SK-N-SH (cell line): ENCODE results near the gene CCDC127.
"Not testable (repeated sequence)": the region's sequence is repeated elsewhere in the genome, so short reads cannot be mapped to it uniquely, and the experiment has no call there.

Experiments used
- CHD2 ChIP-seq: fragments of 150-350 bp; IDR thresholded peaks from 2 replicates; pipeline ENCODE4 v1.6.1; 2018; ENCODE audit warnings: low read length; ENCODE audit not compliant: partially characterized antibody
- NFIC ChIP-seq: IDR thresholded peaks from 2 replicates; pipeline ENCODE4 v1.4.0; 2012; ENCODE audit warnings: borderline replicate concordance
- SIN3A ChIP-seq: IDR thresholded peaks from 2 replicates; pipeline ENCODE4 v1.6.1; 2012; ENCODE audit warnings: low read depth, mild to moderate bottlenecking, low read length, moderate library complexity, borderline replicate concordance
- TF ChIP-seq, protein P1 (sequence below): IDR thresholded peaks from 2 replicates; pipeline ENCODE4 v1.6.1; 2012; ENCODE audit warnings: mild to moderate bottlenecking, low read depth, low read length, moderate library complexity
- TF ChIP-seq, protein P2 (sequence below): fragments of 150-350 bp; IDR thresholded peaks from 2 replicates; pipeline ENCODE4 v1.6.1; 2017; ENCODE audit warnings: antibody characterized with exemption, low read length, low read depth, borderline replicate concordance
- TF ChIP-seq, protein P3 (sequence below): fragments of 200-600 bp; sonication (generic); IDR thresholded peaks from 2 replicates; pipeline ENCODE4 v1.6.1; 2017; ENCODE audit warnings: antibody characterized with exemption, mild to moderate bottlenecking, moderate library complexity
- TF ChIP-seq, protein P4 (sequence below): IDR thresholded peaks from 2 replicates; pipeline ENCODE4 v1.4.0; 2012; ENCODE audit warnings: low read depth

DNA sequence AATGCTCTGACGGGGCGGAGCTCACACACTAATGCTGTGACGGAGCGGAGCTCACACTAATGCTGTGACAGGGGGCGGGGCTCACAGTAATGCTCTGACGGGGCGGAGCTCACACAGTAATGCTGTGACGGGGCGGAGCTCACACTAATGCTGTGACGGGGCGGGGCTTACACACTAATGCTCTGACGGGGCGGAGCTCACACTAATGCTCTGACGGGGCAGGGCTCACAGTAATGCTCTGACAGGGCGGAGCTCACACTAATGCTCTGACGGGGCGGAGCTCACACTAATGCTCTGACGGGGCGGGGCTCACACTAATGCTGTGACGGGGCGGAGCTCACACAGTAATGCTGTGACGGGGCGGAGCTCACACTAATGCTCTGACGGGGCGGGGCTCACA lies 53.2 kb downstream of the CCDC127 start:
- TF ChIP-seq, protein P1, sequence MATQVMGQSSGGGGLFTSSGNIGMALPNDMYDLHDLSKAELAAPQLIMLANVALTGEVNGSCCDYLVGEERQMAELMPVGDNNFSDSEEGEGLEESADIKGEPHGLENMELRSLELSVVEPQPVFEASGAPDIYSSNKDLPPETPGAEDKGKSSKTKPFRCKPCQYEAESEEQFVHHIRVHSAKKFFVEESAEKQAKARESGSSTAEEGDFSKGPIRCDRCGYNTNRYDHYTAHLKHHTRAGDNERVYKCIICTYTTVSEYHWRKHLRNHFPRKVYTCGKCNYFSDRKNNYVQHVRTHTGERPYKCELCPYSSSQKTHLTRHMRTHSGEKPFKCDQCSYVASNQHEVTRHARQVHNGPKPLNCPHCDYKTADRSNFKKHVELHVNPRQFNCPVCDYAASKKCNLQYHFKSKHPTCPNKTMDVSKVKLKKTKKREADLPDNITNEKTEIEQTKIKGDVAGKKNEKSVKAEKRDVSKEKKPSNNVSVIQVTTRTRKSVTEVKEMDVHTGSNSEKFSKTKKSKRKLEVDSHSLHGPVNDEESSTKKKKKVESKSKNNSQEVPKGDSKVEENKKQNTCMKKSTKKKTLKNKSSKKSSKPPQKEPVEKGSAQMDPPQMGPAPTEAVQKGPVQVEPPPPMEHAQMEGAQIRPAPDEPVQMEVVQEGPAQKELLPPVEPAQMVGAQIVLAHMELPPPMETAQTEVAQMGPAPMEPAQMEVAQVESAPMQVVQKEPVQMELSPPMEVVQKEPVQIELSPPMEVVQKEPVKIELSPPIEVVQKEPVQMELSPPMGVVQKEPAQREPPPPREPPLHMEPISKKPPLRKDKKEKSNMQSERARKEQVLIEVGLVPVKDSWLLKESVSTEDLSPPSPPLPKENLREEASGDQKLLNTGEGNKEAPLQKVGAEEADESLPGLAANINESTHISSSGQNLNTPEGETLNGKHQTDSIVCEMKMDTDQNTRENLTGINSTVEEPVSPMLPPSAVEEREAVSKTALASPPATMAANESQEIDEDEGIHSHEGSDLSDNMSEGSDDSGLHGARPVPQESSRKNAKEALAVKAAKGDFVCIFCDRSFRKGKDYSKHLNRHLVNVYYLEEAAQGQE, result not testable (repeated sequence)
- not testable (repeated sequence) for TF ChIP-seq NFIC, SIN3A, CHD2
- TF ChIP-seq, protein P2, sequence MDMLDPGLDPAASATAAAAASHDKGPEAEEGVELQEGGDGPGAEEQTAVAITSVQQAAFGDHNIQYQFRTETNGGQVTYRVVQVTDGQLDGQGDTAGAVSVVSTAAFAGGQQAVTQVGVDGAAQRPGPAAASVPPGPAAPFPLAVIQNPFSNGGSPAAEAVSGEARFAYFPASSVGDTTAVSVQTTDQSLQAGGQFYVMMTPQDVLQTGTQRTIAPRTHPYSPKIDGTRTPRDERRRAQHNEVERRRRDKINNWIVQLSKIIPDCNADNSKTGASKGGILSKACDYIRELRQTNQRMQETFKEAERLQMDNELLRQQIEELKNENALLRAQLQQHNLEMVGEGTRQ, result not testable (repeated sequence)
- TF ChIP-seq, protein P3, sequence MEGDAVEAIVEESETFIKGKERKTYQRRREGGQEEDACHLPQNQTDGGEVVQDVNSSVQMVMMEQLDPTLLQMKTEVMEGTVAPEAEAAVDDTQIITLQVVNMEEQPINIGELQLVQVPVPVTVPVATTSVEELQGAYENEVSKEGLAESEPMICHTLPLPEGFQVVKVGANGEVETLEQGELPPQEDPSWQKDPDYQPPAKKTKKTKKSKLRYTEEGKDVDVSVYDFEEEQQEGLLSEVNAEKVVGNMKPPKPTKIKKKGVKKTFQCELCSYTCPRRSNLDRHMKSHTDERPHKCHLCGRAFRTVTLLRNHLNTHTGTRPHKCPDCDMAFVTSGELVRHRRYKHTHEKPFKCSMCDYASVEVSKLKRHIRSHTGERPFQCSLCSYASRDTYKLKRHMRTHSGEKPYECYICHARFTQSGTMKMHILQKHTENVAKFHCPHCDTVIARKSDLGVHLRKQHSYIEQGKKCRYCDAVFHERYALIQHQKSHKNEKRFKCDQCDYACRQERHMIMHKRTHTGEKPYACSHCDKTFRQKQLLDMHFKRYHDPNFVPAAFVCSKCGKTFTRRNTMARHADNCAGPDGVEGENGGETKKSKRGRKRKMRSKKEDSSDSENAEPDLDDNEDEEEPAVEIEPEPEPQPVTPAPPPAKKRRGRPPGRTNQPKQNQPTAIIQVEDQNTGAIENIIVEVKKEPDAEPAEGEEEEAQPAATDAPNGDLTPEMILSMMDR, result not testable (repeated sequence)
- TF ChIP-seq, protein P4, sequence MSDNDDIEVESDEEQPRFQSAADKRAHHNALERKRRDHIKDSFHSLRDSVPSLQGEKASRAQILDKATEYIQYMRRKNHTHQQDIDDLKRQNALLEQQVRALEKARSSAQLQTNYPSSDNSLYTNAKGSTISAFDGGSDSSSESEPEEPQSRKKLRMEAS, result not testable (repeated sequence)
